ENCODE results near the gene TTPAL.

GRCh38 chr20:44480097-44480496 lies 4.4 kb downstream of the TTPAL start:
- TF ChIP-seq CTCF (IDR thresholded peaks at IDR 0.05) (no peak), ATF1 (CRISPR knock-in tag; IDR thresholded peaks at IDR 0.05) (no peak), NR1H2 (CRISPR knock-in tag; IDR thresholded peaks at IDR 0.05) (no peak), JUN (CRISPR knock-in tag; IDR thresholded peaks at IDR 0.05) (no peak), CBFB (CRISPR knock-in tag; IDR thresholded peaks at IDR 0.05; ENCODE audit: low read depth) (no peak), NR2C2 (CRISPR knock-in tag; IDR thresholded peaks at IDR 0.05) (no peak), TP53 (CRISPR knock-in tag; IDR thresholded peaks at IDR 0.05) (no peak), IRF2 (CRISPR knock-in tag; IDR thresholded peaks at IDR 0.05; ENCODE audit: borderline replicate concordance, low read depth) (no peak), RORB (CRISPR knock-in tag; IDR thresholded peaks at IDR 0.05) (no peak), SP1 (CRISPR knock-in tag; conservative IDR thresholded peaks at IDR 0.05) (no peak), ZNF512 (CRISPR knock-in tag; IDR thresholded peaks at IDR 0.05; ENCODE audit: borderline replicate concordance) (no peak)
- TF ChIP-seq, protein P1, sequence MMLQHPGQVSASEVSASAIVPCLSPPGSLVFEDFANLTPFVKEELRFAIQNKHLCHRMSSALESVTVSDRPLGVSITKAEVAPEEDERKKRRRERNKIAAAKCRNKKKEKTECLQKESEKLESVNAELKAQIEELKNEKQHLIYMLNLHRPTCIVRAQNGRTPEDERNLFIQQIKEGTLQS (CRISPR knock-in tag; conservative IDR thresholded peaks at IDR 0.05), result no peak
- TF ChIP-seq, protein P2, sequence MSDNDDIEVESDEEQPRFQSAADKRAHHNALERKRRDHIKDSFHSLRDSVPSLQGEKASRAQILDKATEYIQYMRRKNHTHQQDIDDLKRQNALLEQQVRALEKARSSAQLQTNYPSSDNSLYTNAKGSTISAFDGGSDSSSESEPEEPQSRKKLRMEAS (CRISPR knock-in tag; IDR thresholded peaks at IDR 0.05), result no peak
